Trophoblast cell (in vitro differentiated cells and primary cell): ENCODE results near the gene ADRB2.

Experiments
- DNase-seq, 2 donors: peaks; one replicate each; pipeline ENCODE4 v3.0.0-alpha.2; 2016
- H2AFZ ChIP-seq: 2 replicates; pipeline ENCODE4 v1.6.1; 2013; ENCODE audit warnings: low read length, moderate library complexity, mild to moderate bottlenecking; ENCODE audit not compliant: insufficient read depth, poor library complexity
- H2AK5ac ChIP-seq: 2 replicates; pipeline ENCODE4 v1.6.1; 2013; ENCODE audit warnings: mild to moderate bottlenecking, low read length
- H2BK120ac ChIP-seq: 2 replicates; pipeline ENCODE4 v1.6.1; 2013; ENCODE audit warnings: low read length, mild to moderate bottlenecking, moderate library complexity; ENCODE audit not compliant: insufficient read depth, poor library complexity
- H2BK12ac ChIP-seq: 2 replicates; pipeline ENCODE4 v1.6.1; 2013; ENCODE audit warnings: mild to moderate bottlenecking, low read length, moderate library complexity
- H2BK5ac ChIP-seq: 2 replicates; pipeline ENCODE4 v1.6.1; 2013; ENCODE audit warnings: low read length, low read depth, moderate library complexity, mild to moderate bottlenecking; ENCODE audit not compliant: poor library complexity
- H3K14ac ChIP-seq: 2 replicates; pipeline ENCODE4 v1.6.1; 2013; ENCODE audit warnings: mild to moderate bottlenecking, low read length
- H3K18ac ChIP-seq: 2 replicates; pipeline ENCODE4 v1.6.1; 2013; ENCODE audit warnings: mild to moderate bottlenecking, low read length
- H3K23ac ChIP-seq: 2 replicates; pipeline ENCODE4 v1.6.1; 2013; ENCODE audit warnings: low read length
- H3K27ac ChIP-seq: 2 replicates; pipeline ENCODE4 v1.5.1; 2013; ENCODE audit warnings: low read depth, mild to moderate bottlenecking, inconsistent platforms, low read length, moderate library complexity
- H3K27me3 ChIP-seq: 2 replicates; pipeline ENCODE4 v1.6.1; 2013; ENCODE audit warnings: inconsistent platforms, mild to moderate bottlenecking, low read length, moderate library complexity; ENCODE audit not compliant: insufficient read depth
- H3K36me3 ChIP-seq, 2 experiments: 1 replicate in 1 of 2; 2 replicates in 1 of 2; pipeline ENCODE4 v1.6.1; 2013; ENCODE audit warnings: low read length in 2 of 2, mild to moderate bottlenecking in 2 of 2, moderate library complexity in 1 of 2; ENCODE audit not compliant: insufficient read depth in 2 of 2, control insufficient read depth in 1 of 2
- H3K4ac ChIP-seq: 2 replicates; pipeline ENCODE4 v1.6.1; 2013; ENCODE audit warnings: low read depth, mild to moderate bottlenecking, low read length, moderate library complexity
- H3K4me1 ChIP-seq, 2 experiments: 1 replicate in 1 of 2; 2 replicates in 1 of 2; pipeline ENCODE4 v1.6.1; 2013; ENCODE audit warnings: low read length in 2 of 2, mild to moderate bottlenecking in 2 of 2, moderate library complexity in 1 of 2; ENCODE audit not compliant: insufficient read depth in 2 of 2, control insufficient read depth in 1 of 2
- H3K4me2 ChIP-seq: 2 replicates; pipeline ENCODE4 v1.6.1; 2013; ENCODE audit warnings: inconsistent platforms, mild to moderate bottlenecking, low read length, moderate library complexity
- H3K4me3 ChIP-seq: 2 replicates; pipeline ENCODE4 v1.5.1; 2013; ENCODE audit warnings: mild to moderate bottlenecking, low read depth, low read length, inconsistent platforms
- H3K79me1 ChIP-seq: one replicate; pipeline ENCODE4 v1.6.1; 2013; ENCODE audit warnings: low read length
- H3K79me2 ChIP-seq: 2 replicates; pipeline ENCODE4 v1.6.1; 2013; ENCODE audit warnings: low read length, mild to moderate bottlenecking; ENCODE audit not compliant: control insufficient read depth, insufficient read depth, poor library complexity
- H3K9ac ChIP-seq: 2 replicates; pipeline ENCODE4 v1.6.1; 2013; ENCODE audit warnings: mild to moderate bottlenecking, low read length
- H3K9me3 ChIP-seq: 2 replicates; pipeline ENCODE4 v1.6.1; 2013; ENCODE audit warnings: low read depth, mild to moderate bottlenecking, control low read depth, inconsistent platforms, low read length; ENCODE audit not compliant: insufficient read depth
- H4K12ac ChIP-seq: 2 replicates; pipeline ENCODE4 v1.6.1; 2013; ENCODE audit warnings: low read depth, mild to moderate bottlenecking, low read length, moderate library complexity
- H4K8ac ChIP-seq: 2 replicates; pipeline ENCODE4 v1.6.1; 2013; ENCODE audit warnings: low read depth, mild to moderate bottlenecking, low read length, moderate library complexity
- H4K91ac ChIP-seq: one replicate; pipeline ENCODE4 v1.6.1; 2013; ENCODE audit warnings: low read depth, mild to moderate bottlenecking, low read length, moderate library complexity
- WGBS: extraction: QIAGEN DNeasy Blood & Tissue Kit; methylation state at CpG from one replicate; pipeline ENCODE4 v1.1.7; 2013; ENCODE audit warnings: missing lambda C conversion rate; ENCODE audit not compliant: insufficient read length, insufficient coverage; ENCODE audit errors: extremely low coverage; 5-methylcytosine and 5-hydroxymethylcytosine counted together

The ADRB2 gene

GRCh38 chr5:148829734-148830133 is 3.3 kb downstream of the ADRB2 start:
- Histone ChIP-seq H3K79me2 (no peaks in the 10 kb centered on the region), H3K27ac (no peak overlapping the region), H3K4me1 (peaks cover 3 to 10% of the 10 kb centered on the region in 2 experiments), H2BK5ac (no peak overlapping the region), H3K27me3 (peaks cover 2% of the 10 kb centered on the region), H3K18ac (no peak overlapping the region), H4K91ac (no peak overlapping the region), H3K23ac (no peak overlapping the region), H4K8ac (no peak overlapping the region), H2AFZ (no peak overlapping the region), H2AK5ac (no peak overlapping the region), H3K79me1 (no peaks in the 10 kb centered on the region), H3K4me3 (no peak overlapping the region), H2BK12ac (no peak overlapping the region), H4K12ac (no peak overlapping the region), H3K36me3 (no peaks in the 10 kb centered on the region), H3K9ac (no peak overlapping the region), H3K4me2 (no peak overlapping the region), H3K14ac (no peak overlapping the region), H3K9me3 (no peaks in the 10 kb centered on the region), H2BK120ac (no peak overlapping the region), H3K4ac (no peak overlapping the region)
- WGBS = no CpG with 5 or more reads among the region's 5 CpGs
- no peak for DNase-seq

- no CpG with 5 or more reads among the region's 2 CpGs for WGBS
- H3K4me3 ChIP-seq = no peak overlapping the region
Observed at GRCh38 chr5:148830211-148830610, 3.8 kb downstream of the ADRB2 start.

GRCh38 chr5:148831590-148832565 is 5.5 kb downstream of the ADRB2 start:
- WGBS = no CpG with 5 or more reads among the region's 8 CpGs
- H3K27ac ChIP-seq = no peak overlapping the region
- H4K91ac ChIP-seq = no peak overlapping the region
- H2BK12ac ChIP-seq = no peak overlapping the region
- peak in 1 of 2 donors; percentile 13 for DNase-seq
- no peak overlapping the region for H3K4me3 ChIP-seq
- no peak overlapping the region for H2AK5ac ChIP-seq
- no peaks in the 10 kb centered on the region for H3K79me1 ChIP-seq
- no peaks in the 10 kb centered on the region for H3K9me3 ChIP-seq
- no peak overlapping the region for H2AFZ ChIP-seq
- H3K4me2 ChIP-seq = no peak overlapping the region
- H2BK120ac ChIP-seq = no peak overlapping the region
- peaks cover 0 to under 1% of the 10 kb centered on the region in 2 experiments for H3K4me1 ChIP-seq
- H4K8ac ChIP-seq = no peak overlapping the region
- H3K14ac ChIP-seq = no peak overlapping the region
- H3K36me3 ChIP-seq = no peaks in the 10 kb centered on the region
- H3K23ac ChIP-seq = no peak overlapping the region
- H3K9ac ChIP-seq = no peak overlapping the region
- no peak overlapping the region for H3K4ac ChIP-seq
- no peak overlapping the region for H4K12ac ChIP-seq
- H3K27me3 ChIP-seq = peaks cover 2% of the 10 kb centered on the region
- no peak overlapping the region for H2BK5ac ChIP-seq
- H3K18ac ChIP-seq = no peak overlapping the region
- H3K79me2 ChIP-seq = no peaks in the 10 kb centered on the region

More at GRCh38 chr5:148830211-148830610, 3.8 kb downstream of the ADRB2 start:
- no peak overlapping the region for H3K27ac ChIP-seq
- no peaks in the 10 kb centered on the region for H3K36me3 ChIP-seq
- no peak overlapping the region for H2BK120ac ChIP-seq
- H3K18ac ChIP-seq = no peak overlapping the region
- H3K79me1 ChIP-seq = no peaks in the 10 kb centered on the region
- H3K27me3 ChIP-seq = peaks cover 2% of the 10 kb centered on the region
- no peak overlapping the region for H3K4me2 ChIP-seq
- no peak overlapping the region for H2BK5ac ChIP-seq
- no peak for DNase-seq
- no peak overlapping the region for H3K14ac ChIP-seq
- no peaks in the 10 kb centered on the region for H3K9me3 ChIP-seq
- no peak overlapping the region for H2BK12ac ChIP-seq
- H2AFZ ChIP-seq = no peak overlapping the region
- H3K79me2 ChIP-seq = no peaks in the 10 kb centered on the region
- H3K23ac ChIP-seq = no peak overlapping the region
- no peak overlapping the region for H2AK5ac ChIP-seq
- peaks cover 3 to 10% of the 10 kb centered on the region in 2 experiments for H3K4me1 ChIP-seq
- no peak overlapping the region for H4K12ac ChIP-seq
- no peak overlapping the region for H3K4ac ChIP-seq
- H4K91ac ChIP-seq = no peak overlapping the region
- H4K8ac ChIP-seq = no peak overlapping the region
- no peak overlapping the region for H3K9ac ChIP-seq

GRCh38 chr5:148833122-148833521 is 6.7 kb downstream of the ADRB2 start:
- Histone ChIP-seq H3K18ac (no peak overlapping the region), H3K27ac (no peak overlapping the region), H3K14ac (no peak overlapping the region), H3K36me3 (no peaks in the 10 kb centered on the region), H3K27me3 (peaks cover 2% of the 10 kb centered on the region), H2BK5ac (no peak overlapping the region), H4K8ac (no peak overlapping the region), H2BK120ac (no peak overlapping the region), H3K4ac (no peak overlapping the region), H4K12ac (no peak overlapping the region), H3K79me2 (no peaks in the 10 kb centered on the region), H3K4me3 (no peak overlapping the region), H3K4me2 (no peak overlapping the region), H3K9ac (no peak overlapping the region), H3K79me1 (no peaks in the 10 kb centered on the region), H3K9me3 (no peaks in the 10 kb centered on the region), H2BK12ac (no peak overlapping the region), H2AK5ac (no peak overlapping the region), H3K4me1 (no peaks in the 10 kb centered on the region), H4K91ac (no peak overlapping the region), H2AFZ (no peak overlapping the region), H3K23ac (no peak overlapping the region)
- no peak for DNase-seq
- no CpG with 5 or more reads among the region's 2 CpGs for WGBS
